Left kidney (tissue), 2 donors: Measurements from ENCODE around the gene VPS37C. TPM values are rescaled to one million over a fixed set of nuclear protein-coding genes. Genes with fewer than 3 reads are reported as not detected.
"Not testable (repeated sequence)": the region's sequence is repeated elsewhere in the genome, so short reads cannot be mapped to it uniquely, and the experiment has no call there.

Experiments used
- DNase-seq: peaks from one replicate; pipeline ENCODE4 v3.0.0-alpha.2; 2013
- polyA plus RNA-seq: library from polyadenylated mRNA; unstranded; fragments of 120-200 nt; gene quantifications from one replicate; pipeline ENCODE4 v1.2.1, GENCODE V29; 2013; ENCODE audit not compliant: insufficient read length

The VPS37C gene
- polyA plus RNA-seq, 1 donor = 16.7 TPM

- DNase-seq = not testable (repeated sequence)
Measured at GRCh38 chr11:61098261-61098660, 63.0 kb downstream of the VPS37C start.

- no peak for DNase-seq
Measured at GRCh38 chr11:61095021-61095420, 66.2 kb downstream of the VPS37C start.

GRCh38 chr11:61094167-61094566, 67.1 kb downstream of the VPS37C start:
- not testable (repeated sequence) for DNase-seq

- DNase-seq = no peak
Measured at GRCh38 chr11:61092908-61093763, 68.1 kb downstream of the VPS37C start.

GRCh38 chr11:61092280-61092766, 68.9 kb downstream of the VPS37C start:
- DNase-seq = no peak

GRCh38 chr11:61091373-61092279, 69.6 kb downstream of the VPS37C start:
- no peak for DNase-seq

GRCh38 chr11:61090982-61091372, 70.2 kb downstream of the VPS37C start:
- no peak for DNase-seq

GRCh38 chr11:61090521-61090920, 70.7 kb downstream of the VPS37C start:
- no peak for DNase-seq

GRCh38 chr11:61089806-61090491, 71.3 kb downstream of the VPS37C start:
- no peak for DNase-seq

- no peak for DNase-seq
Measured at GRCh38 chr11:61087426-61088119, 73.7 kb downstream of the VPS37C start.

- no peak for DNase-seq
Measured at GRCh38 chr11:61083601-61084147, 77.6 kb downstream of the VPS37C start.

- no peak for DNase-seq
Measured at GRCh38 chr11:61082931-61083531, 78.2 kb downstream of the VPS37C start.

- DNase-seq = no peak
Measured at GRCh38 chr11:61082062-61082870, 79.0 kb downstream of the VPS37C start.

- no peak for DNase-seq
Measured at GRCh38 chr11:61080986-61081590, 80.1 kb downstream of the VPS37C start.

- DNase-seq = no peak
Measured at GRCh38 chr11:61080526-61080925, 80.7 kb downstream of the VPS37C start.
